ENCODE results near the gene SEC14L6. TPM values are rescaled to one million over a fixed set of nuclear protein-coding genes. Genes with fewer than 3 reads are reported as not detected.

Gene SEC14L6
- total and polyA plus RNA-seq, 2 experiments from 2014 or later = not detected

DNA sequence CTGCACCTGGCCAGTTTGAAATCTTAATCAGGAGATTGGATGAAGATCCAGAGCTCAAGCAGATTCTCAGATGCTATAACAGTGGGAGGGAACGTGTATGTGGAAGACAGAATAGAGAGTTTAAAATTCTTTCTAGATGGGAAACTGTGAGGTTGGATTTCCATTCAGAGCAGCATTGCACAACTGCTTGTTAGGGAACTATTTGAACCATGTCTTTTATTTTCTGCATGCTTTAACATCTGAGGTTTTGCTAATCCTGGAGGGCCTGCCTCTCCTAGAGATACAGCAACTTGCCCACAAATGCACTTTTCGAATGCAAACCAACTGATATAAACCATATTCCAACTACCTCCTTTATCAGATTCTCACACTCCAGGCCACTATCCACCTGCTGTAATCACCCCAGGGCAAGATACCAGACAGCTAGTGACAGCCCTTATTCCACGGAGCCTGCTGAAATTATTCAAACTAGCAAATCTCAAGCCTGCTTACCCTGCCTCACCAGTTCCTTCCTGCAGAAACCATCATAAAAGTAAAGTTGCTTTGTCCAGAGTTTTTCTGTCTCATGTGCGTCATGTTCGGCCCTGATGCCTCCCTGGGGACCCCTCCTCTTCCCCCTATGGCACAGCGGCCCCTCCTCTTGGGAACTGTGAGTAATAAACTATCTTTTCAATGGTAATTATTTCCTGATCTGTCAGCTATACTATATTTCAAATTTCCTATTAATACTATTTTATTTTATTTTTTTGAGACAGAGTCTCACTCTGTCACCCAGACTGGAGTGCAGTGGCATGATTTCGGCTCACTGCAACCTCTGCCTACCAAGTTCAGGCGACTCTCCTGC lies 22.7 kb downstream of the SEC14L6 start:
- H3K27ac ChIP-seq = no peak overlapping the region
- WGBS, 2 experiments (ENCODE audit: low coverage in 1 of 2, low lambda C conversion rate in 2 of 2, missing lambda C conversion rate in 2 of 2) = 49 to 51% methylated on average over 8 of the region's 8 CpGs
- no peak overlapping the region for H3K4me2 ChIP-seq (ENCODE audit: unreplicated experiment)
- H4K20me1 ChIP-seq (ENCODE audit: insufficient read depth) = no peaks in the 10 kb centered on the region
- H3K36me3 ChIP-seq (ENCODE audit: low read depth) = no peaks in the 10 kb centered on the region
- H3K9me2 ChIP-seq (ENCODE audit: insufficient read depth) = no peaks in the 10 kb centered on the region
- H2AFZ ChIP-seq = no peak overlapping the region
- no peak overlapping the region for H3K9ac ChIP-seq
- in situ Hi-C loops (cut with MboI) = no loop called here
- no peak overlapping the region for H3K4me3 ChIP-seq
- peaks cover 19% of the 10 kb centered on the region for H3K27me3 ChIP-seq (replicated peaks; ENCODE audit: insufficient read depth)
- no peak for TF ChIP-seq EZH2phosphoT487 (IDR thresholded peaks at IDR 0.05; ENCODE audit: insufficient read depth, low read depth)
- no peak for TF ChIP-seq EZH2 (IDR thresholded peaks at IDR 0.05; ENCODE audit: insufficient read depth, poor library complexity, severe bottlenecking)
- H3F3A ChIP-seq (ENCODE audit: insufficient read depth) = no peaks in the 10 kb centered on the region
- no peaks in the 10 kb centered on the region for H3K79me2 ChIP-seq (ENCODE audit: insufficient read depth)
- H3K9me3 ChIP-seq (ENCODE audit: low read depth) = no peaks in the 10 kb centered on the region
- no peaks in the 10 kb centered on the region for H3K4me1 ChIP-seq (ENCODE audit: insufficient read depth)
- no peak for DNase-seq

DNA sequence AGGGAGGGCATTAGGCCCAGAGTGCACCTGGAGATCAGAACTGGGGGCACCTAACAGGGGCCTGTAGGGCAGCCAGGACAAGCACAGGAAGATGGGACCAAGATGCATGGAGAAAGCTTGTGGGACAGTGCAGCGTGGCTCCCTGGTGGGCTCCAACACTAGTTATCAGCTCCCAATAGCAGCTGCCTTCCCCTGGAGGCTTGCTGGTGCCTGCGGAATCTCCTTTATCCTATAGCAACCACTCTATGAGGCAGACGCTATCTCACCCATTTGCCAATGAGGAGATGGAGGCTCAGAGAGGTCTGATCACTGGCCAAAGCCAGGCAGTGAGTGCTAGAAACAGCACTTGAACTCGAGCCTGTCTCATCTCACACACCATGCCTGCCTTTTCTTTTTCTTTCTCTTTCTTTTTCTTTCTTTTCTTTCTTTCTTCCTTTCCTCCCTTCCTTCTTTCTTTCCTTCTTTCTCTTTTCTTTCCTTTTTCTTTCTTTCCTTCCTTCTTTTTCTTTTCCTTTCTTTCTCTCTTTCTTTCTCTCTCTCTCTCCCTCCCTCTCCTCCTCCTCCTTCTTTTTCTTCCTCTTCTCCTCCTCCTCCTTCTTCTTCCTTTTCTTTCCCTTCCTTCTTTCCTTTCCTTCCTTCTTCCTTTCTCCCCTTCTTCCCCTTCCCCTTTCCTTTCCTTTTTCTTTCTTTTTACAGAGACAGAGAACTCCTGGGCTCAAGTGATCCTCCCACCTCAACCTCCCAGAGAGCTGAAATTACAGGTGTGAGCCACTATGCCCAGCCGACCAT lies 25.0 kb downstream of the SEC14L6 start:
- Histone ChIP-seq H3K4me3 (no peak overlapping the region), H3K9me3 (ENCODE audit: low read depth) (no peaks in the 10 kb centered on the region), H4K20me1 (ENCODE audit: insufficient read depth) (no peaks in the 10 kb centered on the region), H2AFZ (no peak overlapping the region), H3K9me2 (ENCODE audit: insufficient read depth) (no peaks in the 10 kb centered on the region), H3K79me2 (ENCODE audit: insufficient read depth) (no peaks in the 10 kb centered on the region), H3K4me2 (ENCODE audit: unreplicated experiment) (no peak overlapping the region), H3K4me1 (ENCODE audit: insufficient read depth) (no peaks in the 10 kb centered on the region), H3K9ac (no peak overlapping the region), H3F3A (ENCODE audit: insufficient read depth) (no peaks in the 10 kb centered on the region), H3K27me3 (replicated peaks; ENCODE audit: insufficient read depth) (peaks cover 19% of the 10 kb centered on the region), H3K36me3 (ENCODE audit: low read depth) (no peaks in the 10 kb centered on the region), H3K27ac (no peak overlapping the region)
- in situ Hi-C loops (cut with MboI) = no loop called here
- no peak for TF ChIP-seq EZH2 (IDR thresholded peaks at IDR 0.05; ENCODE audit: insufficient read depth, poor library complexity, severe bottlenecking)
- TF ChIP-seq EZH2phosphoT487 (IDR thresholded peaks at IDR 0.05; ENCODE audit: insufficient read depth, low read depth) = no peak
- 25 to 30% methylated on average over 5 of the region's 5 CpGs for WGBS, 2 experiments (ENCODE audit: low coverage in 1 of 2, low lambda C conversion rate in 2 of 2, missing lambda C conversion rate in 2 of 2)
- no peak for DNase-seq

DNA sequence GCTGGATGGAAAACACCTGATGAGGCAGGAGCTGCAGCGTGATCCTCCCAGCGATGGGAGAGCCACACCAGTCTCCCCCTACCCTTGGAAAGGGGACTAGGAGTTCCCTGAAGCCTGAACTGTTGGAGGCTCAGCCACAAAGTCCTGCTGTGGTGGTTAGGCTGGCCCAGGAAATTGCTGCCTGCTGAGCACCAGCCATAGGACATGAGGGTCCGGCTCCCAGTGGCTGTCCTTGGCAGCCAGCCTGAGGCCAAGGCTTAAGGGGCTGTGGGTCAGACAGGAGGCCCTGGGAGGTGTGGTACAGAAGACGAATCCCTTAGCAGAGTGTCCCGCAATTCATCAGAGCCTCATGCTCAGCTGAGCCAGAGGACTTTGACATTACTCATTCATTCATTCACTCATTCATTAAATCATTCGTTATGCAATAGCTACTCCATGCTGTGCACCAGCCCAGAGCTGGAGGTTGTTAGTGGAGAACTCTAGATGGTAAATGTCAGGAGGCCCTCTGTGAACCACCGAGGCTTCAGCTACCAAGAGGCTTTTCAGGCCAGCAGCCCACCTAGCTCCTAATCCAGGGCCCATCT lies 26.6 kb downstream of the SEC14L6 start:
- Histone ChIP-seq H3K27ac (no peak overlapping the region), H3F3A (ENCODE audit: insufficient read depth) (no peaks in the 10 kb centered on the region), H3K4me2 (ENCODE audit: unreplicated experiment) (no peak overlapping the region), H4K20me1 (ENCODE audit: insufficient read depth) (no peaks in the 10 kb centered on the region), H2AFZ (no peak overlapping the region), H3K4me3 (no peak overlapping the region), H3K4me1 (ENCODE audit: insufficient read depth) (no peaks in the 10 kb centered on the region), H3K79me2 (ENCODE audit: insufficient read depth) (no peaks in the 10 kb centered on the region), H3K27me3 (replicated peaks; ENCODE audit: insufficient read depth) (peaks cover 19% of the 10 kb centered on the region), H3K9me3 (ENCODE audit: low read depth) (no peaks in the 10 kb centered on the region), H3K9ac (no peak overlapping the region), H3K9me2 (ENCODE audit: insufficient read depth) (no peaks in the 10 kb centered on the region), H3K36me3 (ENCODE audit: low read depth) (no peaks in the 10 kb centered on the region)
- TF ChIP-seq EZH2phosphoT487 (IDR thresholded peaks at IDR 0.05; ENCODE audit: insufficient read depth, low read depth) = no peak
- no peak for TF ChIP-seq EZH2 (IDR thresholded peaks at IDR 0.05; ENCODE audit: insufficient read depth, poor library complexity, severe bottlenecking)
- WGBS, 2 experiments (ENCODE audit: low coverage in 1 of 2, low lambda C conversion rate in 2 of 2, missing lambda C conversion rate in 2 of 2) = 68 to 71% methylated on average over 7 of the region's 7 CpGs
- in situ Hi-C loops (cut with MboI) = no loop called here
- DNase-seq = no peak

DNA sequence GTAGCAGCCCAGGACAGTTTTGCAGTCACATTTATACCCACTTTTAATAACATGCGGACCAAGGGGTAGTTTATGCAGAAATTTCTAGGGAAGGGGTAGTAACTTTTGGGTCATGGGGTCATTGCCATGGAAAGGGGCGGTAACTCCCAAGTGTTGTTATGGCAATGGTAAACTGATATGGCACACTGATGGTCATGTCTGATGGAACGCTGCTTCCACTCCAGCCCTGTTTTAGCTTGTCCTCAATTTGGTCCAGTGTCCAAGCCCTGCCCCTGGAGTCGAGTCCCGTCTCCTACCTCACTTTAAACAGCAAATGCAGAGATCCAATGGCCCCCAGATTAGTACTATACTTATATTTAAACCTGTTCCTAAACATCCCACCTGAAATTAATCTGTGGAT lies 29.8 kb downstream of the SEC14L6 start:
- H3K36me3 ChIP-seq (ENCODE audit: low read depth) = no peaks in the 10 kb centered on the region
- H3K4me1 ChIP-seq (ENCODE audit: insufficient read depth) = no peaks in the 10 kb centered on the region
- no peak for TF ChIP-seq EZH2 (IDR thresholded peaks at IDR 0.05; ENCODE audit: insufficient read depth, poor library complexity, severe bottlenecking)
- no peak for TF ChIP-seq EZH2phosphoT487 (IDR thresholded peaks at IDR 0.05; ENCODE audit: insufficient read depth, low read depth)
- no peak overlapping the region for H3K4me3 ChIP-seq
- H3K27ac ChIP-seq = no peak overlapping the region
- H3K9me3 ChIP-seq (ENCODE audit: low read depth) = no peaks in the 10 kb centered on the region
- no peaks in the 10 kb centered on the region for H3F3A ChIP-seq (ENCODE audit: insufficient read depth)
- H3K9ac ChIP-seq = no peak overlapping the region
- no peak overlapping the region for H3K4me2 ChIP-seq (ENCODE audit: unreplicated experiment)
- no peaks in the 10 kb centered on the region for H3K79me2 ChIP-seq (ENCODE audit: insufficient read depth)
- DNase-seq = no peak
- no peaks in the 10 kb centered on the region for H3K27me3 ChIP-seq (replicated peaks; ENCODE audit: insufficient read depth)
- 65 to 66% methylated on average over 5 of the region's 5 CpGs for WGBS, 2 experiments (ENCODE audit: low coverage in 1 of 2, low lambda C conversion rate in 2 of 2, missing lambda C conversion rate in 2 of 2)
- in situ Hi-C loops (cut with MboI) = no loop called here
- H2AFZ ChIP-seq = no peak overlapping the region
- no peaks in the 10 kb centered on the region for H3K9me2 ChIP-seq (ENCODE audit: insufficient read depth)
- H4K20me1 ChIP-seq (ENCODE audit: insufficient read depth) = no peaks in the 10 kb centered on the region
